SU-DHL-6 (cell line): Measurements from ENCODE around the gene INPP5A.

Source experiments
- H2AFZ ChIP-seq: fragments of 200-600 bp; sonication (generic); 2 replicates; pipeline ENCODE4 v1.6.1; 2014; ENCODE audit warnings: low read depth, mild to moderate bottlenecking, moderate library complexity, mixed read lengths, antibody characterized with exemption, low read length; ENCODE audit not compliant: severe bottlenecking
- H3F3A ChIP-seq: fragments of 200-600 bp; shearing (Covaris generic); 2 replicates; pipeline ENCODE4 v1.6.0; 2016; ENCODE audit warnings: antibody characterized with exemption, mild to moderate bottlenecking; ENCODE audit not compliant: insufficient read depth
- H3K27ac ChIP-seq: fragments of 200-600 bp; sonication (generic); 2 replicates; pipeline ENCODE4 v1.5.1; 2016; ENCODE audit warnings: low read depth, mild to moderate bottlenecking, low read length, moderate library complexity, mixed read lengths
- H3K27me3 ChIP-seq: fragments of 200-600 bp; sonication (generic), shearing (Covaris generic); 2 replicates; pipeline ENCODE4 v1.6.0; 2014; ENCODE audit warnings: mild to moderate bottlenecking, low read length
- H3K36me3 ChIP-seq: fragments of 200-600 bp; sonication (generic); 2 replicates; pipeline ENCODE4 v1.6.1; 2014; ENCODE audit warnings: mild to moderate bottlenecking, low read length, mixed read lengths
- H3K4me2 ChIP-seq: fragments of 300-600, 200-600 bp; shearing (Covaris generic), sonication (generic); 2 replicates; pipeline ENCODE4 v1.6.0; 2014; ENCODE audit warnings: low read length, low read depth, mild to moderate bottlenecking; ENCODE audit not compliant: poor library complexity, severe bottlenecking
- H3K4me3 ChIP-seq: fragments of 200-600 bp; sonication (generic); 2 replicates; pipeline ENCODE4 v1.5.1; 2014; ENCODE audit warnings: antibody characterized with exemption, low read length, mild to moderate bottlenecking, mixed read lengths; ENCODE audit not compliant: insufficient read depth, poor library complexity, severe bottlenecking
- H3K79me2 ChIP-seq: fragments of 200-600 bp; sonication (generic); 2 replicates; pipeline ENCODE4 v1.6.1; 2014; ENCODE audit warnings: mild to moderate bottlenecking, low read length, moderate library complexity; ENCODE audit not compliant: insufficient read depth
- H3K9ac ChIP-seq: fragments of 200-600 bp; sonication (generic); 2 replicates; pipeline ENCODE4 v1.7.0; 2014; ENCODE audit warnings: mild to moderate bottlenecking, low read length
- H3K9me2 ChIP-seq: fragments of 200-600 bp; sonication (generic); replicated peaks from 2 replicates; pipeline ENCODE4 v1.6.1; 2014; ENCODE audit warnings: low read length; ENCODE audit not compliant: insufficient read depth
- H3K9me3 ChIP-seq: fragments of 200-600 bp; sonication (generic); 2 replicates; pipeline ENCODE4 v1.6.1; 2014; ENCODE audit warnings: low read length, mixed read lengths; ENCODE audit not compliant: insufficient read depth
- H4K20me1 ChIP-seq: fragments of 200-600 bp; sonication (generic); 2 replicates; pipeline ENCODE4 v1.6.1; 2014; ENCODE audit warnings: low read depth, mild to moderate bottlenecking, antibody characterized with exemption, low read length, moderate library complexity, mixed read lengths
- EZH2phosphoT487 ChIP-seq: fragments of 200-600 bp; sonication (generic), shearing (Covaris generic); conservative IDR thresholded peaks from 2 replicates; pipeline ENCODE4 v1.6.1; 2018; ENCODE audit warnings: mild to moderate bottlenecking, antibody characterized with exemption, low read length, moderate library complexity, mixed read lengths
- TF ChIP-seq, protein P1 (sequence below): fragments of 200-600 bp; sonication (generic); IDR thresholded peaks from one replicate; pipeline ENCODE4 v1.5.1; 2017; ENCODE audit warnings: antibody characterized with exemption, mild to moderate bottlenecking, low read length, moderate library complexity; ENCODE audit not compliant: insufficient read depth, poor library complexity, severe bottlenecking

The INPP5A gene

GRCh38 chr10:132651511-132652029 is 114.0 kb downstream of the INPP5A start:
- Histone ChIP-seq H3K9ac (no peak overlapping the region), H3K9me3 (no peaks in the 10 kb centered on the region), H3K4me2 (no peak overlapping the region), H3F3A (no peaks in the 10 kb centered on the region), H3K27me3 (no peaks in the 10 kb centered on the region), H3K27ac (no peak overlapping the region), H3K36me3 (no peaks in the 10 kb centered on the region), H3K79me2 (no peaks in the 10 kb centered on the region), H3K4me3 (no peak overlapping the region), H4K20me1 (no peaks in the 10 kb centered on the region), H3K9me2 (no peaks in the 10 kb centered on the region), H2AFZ (no peak overlapping the region)
- TF ChIP-seq EZH2phosphoT487, result no peak
- TF ChIP-seq, protein P1, sequence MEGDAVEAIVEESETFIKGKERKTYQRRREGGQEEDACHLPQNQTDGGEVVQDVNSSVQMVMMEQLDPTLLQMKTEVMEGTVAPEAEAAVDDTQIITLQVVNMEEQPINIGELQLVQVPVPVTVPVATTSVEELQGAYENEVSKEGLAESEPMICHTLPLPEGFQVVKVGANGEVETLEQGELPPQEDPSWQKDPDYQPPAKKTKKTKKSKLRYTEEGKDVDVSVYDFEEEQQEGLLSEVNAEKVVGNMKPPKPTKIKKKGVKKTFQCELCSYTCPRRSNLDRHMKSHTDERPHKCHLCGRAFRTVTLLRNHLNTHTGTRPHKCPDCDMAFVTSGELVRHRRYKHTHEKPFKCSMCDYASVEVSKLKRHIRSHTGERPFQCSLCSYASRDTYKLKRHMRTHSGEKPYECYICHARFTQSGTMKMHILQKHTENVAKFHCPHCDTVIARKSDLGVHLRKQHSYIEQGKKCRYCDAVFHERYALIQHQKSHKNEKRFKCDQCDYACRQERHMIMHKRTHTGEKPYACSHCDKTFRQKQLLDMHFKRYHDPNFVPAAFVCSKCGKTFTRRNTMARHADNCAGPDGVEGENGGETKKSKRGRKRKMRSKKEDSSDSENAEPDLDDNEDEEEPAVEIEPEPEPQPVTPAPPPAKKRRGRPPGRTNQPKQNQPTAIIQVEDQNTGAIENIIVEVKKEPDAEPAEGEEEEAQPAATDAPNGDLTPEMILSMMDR, result no peak

DNA sequence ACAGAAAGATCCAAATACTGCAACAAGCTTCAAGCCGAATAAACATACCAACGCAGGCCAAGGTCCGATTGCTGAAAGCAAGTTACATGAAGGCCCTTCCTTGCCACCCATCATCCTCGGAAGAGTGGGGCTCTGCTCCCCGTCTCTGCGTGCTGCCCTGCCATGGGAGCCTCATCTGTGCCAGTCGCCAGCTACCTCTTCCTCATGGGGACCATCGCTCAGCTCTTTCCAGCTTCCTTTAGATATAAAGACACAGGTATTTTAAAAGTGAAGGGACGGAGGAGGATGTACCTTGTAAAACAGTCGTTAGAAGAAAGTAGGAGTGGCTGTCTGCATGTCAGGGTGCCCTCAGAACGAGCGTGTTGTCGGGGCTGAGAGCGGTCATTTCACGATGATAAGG is 114.9 kb downstream of the INPP5A start:
- no peak overlapping the region for H3K4me2 ChIP-seq
- H2AFZ ChIP-seq, result no peak overlapping the region
- no peaks in the 10 kb centered on the region for H3F3A ChIP-seq
- no peaks in the 10 kb centered on the region for H3K27me3 ChIP-seq
- H3K9ac ChIP-seq, result no peak overlapping the region
- no peaks in the 10 kb centered on the region for H3K9me3 ChIP-seq
- no peak overlapping the region for H3K4me3 ChIP-seq
- H3K9me2 ChIP-seq, result no peaks in the 10 kb centered on the region
- no peaks in the 10 kb centered on the region for H4K20me1 ChIP-seq
- H3K79me2 ChIP-seq, result no peaks in the 10 kb centered on the region
- no peak overlapping the region for H3K27ac ChIP-seq
- no peaks in the 10 kb centered on the region for H3K36me3 ChIP-seq
- no peak for TF ChIP-seq EZH2phosphoT487
- TF ChIP-seq, protein P1, result no peak

DNA sequence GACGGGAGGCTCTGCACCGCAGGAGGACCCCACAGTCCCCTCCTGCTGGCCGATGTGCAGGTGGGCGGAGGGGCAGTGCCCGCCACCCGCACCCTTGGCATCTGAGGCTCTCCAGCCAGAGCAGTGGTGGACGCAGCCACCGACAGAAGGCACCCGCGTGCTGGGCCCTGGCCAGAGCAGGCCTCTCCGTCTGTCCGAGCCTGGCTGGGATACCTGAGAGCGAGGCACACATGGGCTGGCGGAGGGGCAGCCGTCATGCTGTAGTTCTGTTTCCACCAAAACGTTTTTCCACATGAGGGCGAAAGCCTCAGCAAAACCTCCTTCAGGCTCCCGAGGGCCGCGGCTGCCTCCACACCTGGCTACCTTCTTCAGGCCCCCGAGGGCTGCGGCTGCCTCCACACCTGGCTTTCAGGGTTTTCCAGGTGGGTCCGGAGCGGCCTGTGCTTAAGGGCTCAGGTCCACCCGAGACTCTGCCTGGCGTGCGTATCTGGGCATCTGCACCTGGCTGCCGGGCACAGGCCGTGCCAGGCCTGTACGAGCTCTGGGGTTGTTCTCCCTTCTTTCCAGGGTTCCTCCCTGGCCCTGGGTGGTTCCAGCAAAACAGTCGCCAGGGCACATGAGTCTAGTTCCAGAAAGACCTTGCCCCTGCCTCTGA is 115.5 kb downstream of the INPP5A start:
- no peaks in the 10 kb centered on the region for H3K79me2 ChIP-seq

More for the DNA sequence above, 115.5 kb downstream of the INPP5A start:
- TF ChIP-seq, protein P1, result no peak
- TF ChIP-seq EZH2phosphoT487, result no peak
- Histone ChIP-seq H3K9ac (no peak overlapping the region), H3F3A (no peaks in the 10 kb centered on the region), H3K27me3 (no peaks in the 10 kb centered on the region), H3K9me2 (no peaks in the 10 kb centered on the region), H3K27ac (no peak overlapping the region), H3K4me2 (no peak overlapping the region), H2AFZ (no peak overlapping the region), H3K36me3 (no peaks in the 10 kb centered on the region), H4K20me1 (no peaks in the 10 kb centered on the region), H3K4me3 (no peak overlapping the region), H3K9me3 (no peaks in the 10 kb centered on the region)
